Testis (tissue), 3 donors: ENCODE measurements around the gene MRPL45. TPM values are rescaled to one million over a fixed set of nuclear protein-coding genes. Genes with fewer than 3 reads are reported as not detected.

ENCODE experiments used
- DNase-seq: peaks from one replicate; pipeline ENCODE4 v3.0.0-alpha.2; 2019
- H3K27ac ChIP-seq, 2 donors: fragments of 200-600 bp; sonication (generic); one replicate each; pipeline ENCODE4 v1.5.1; 2019
- H3K27me3 ChIP-seq: fragments of 200-600 bp; sonication (generic); one replicate; pipeline ENCODE4 v1.5.1; 2019
- H3K36me3 ChIP-seq: fragments of 200-600 bp; sonication (generic); one replicate; pipeline ENCODE4 v1.5.1; 2017; ENCODE audit warnings: low read depth; ENCODE audit errors: missing control alignments
- H3K4me1 ChIP-seq: fragments of 200-600 bp; sonication (generic); one replicate; pipeline ENCODE4 v1.5.1; 2019
- H3K4me3 ChIP-seq, 2 donors: fragments of 200-600 bp; sonication (generic); one replicate each; pipeline ENCODE4 v1.5.1; 2017 to 2019
- H3K9me3 ChIP-seq: fragments of 200-600 bp; sonication (generic); one replicate; pipeline ENCODE4 v1.5.1; 2017
- POLR2A ChIP-seq: fragments of 450-650 bp; IDR thresholded peaks from one replicate; pipeline ENCODE4 v1.6.1; 2017; ENCODE audit warnings: antibody characterized with exemption, mild to moderate bottlenecking, moderate library complexity
- WGBS, 2 donors: methylation state at CpG; one replicate each; pipeline ENCODE4 v1.1.5; 2018; 5-methylcytosine and 5-hydroxymethylcytosine counted together
- intact Hi-C: fragments of 100-400 bp; cut with DNase I; formaldehyde crosslinking; loops from one replicate; pipeline ENCODE4 v1.15.1; 2023; ENCODE audit warnings: low total_unique reads
- polyA plus RNA-seq: library from polyadenylated mRNA; stranded (reverse); fragments of 350-450 nt; fragmentation: Illumina TruSeq; extraction: RNeasy Lipid Tissue Mini Kit (QIAGEN cat#74804); gene quantifications from one replicate; pipeline ENCODE4 v1.2.3, GENCODE V29; 2014; ENCODE audit warnings: low read depth, low replicate concordance; ENCODE audit not compliant: insufficient read depth
- total RNA-seq, 2 donors: library from RNA; depleted of rRNA; stranded (reverse); fragments of >200 nt; gene quantifications; one replicate each; pipeline ENCODE4 v1.2.3, GENCODE V29; 2016
- TF ChIP-seq, protein P1 (sequence below), 3 experiments: fragments of 450-650 bp in 2 of 3; fragments of 200-600 bp in 1 of 3; sonication (generic) in 1 of 3; IDR thresholded peaks; one replicate each; pipeline ENCODE4 v1.5.1; 2016 to 2019; ENCODE audit warnings: antibody characterized with exemption in 3 of 3, mild to moderate bottlenecking in 2 of 3, moderate library complexity in 1 of 3

Gene MRPL45
- total and polyA plus RNA-seq, 3 donors from 2014 or later, result 13.9 to 26.1 (median 18.5) TPM

DNA sequence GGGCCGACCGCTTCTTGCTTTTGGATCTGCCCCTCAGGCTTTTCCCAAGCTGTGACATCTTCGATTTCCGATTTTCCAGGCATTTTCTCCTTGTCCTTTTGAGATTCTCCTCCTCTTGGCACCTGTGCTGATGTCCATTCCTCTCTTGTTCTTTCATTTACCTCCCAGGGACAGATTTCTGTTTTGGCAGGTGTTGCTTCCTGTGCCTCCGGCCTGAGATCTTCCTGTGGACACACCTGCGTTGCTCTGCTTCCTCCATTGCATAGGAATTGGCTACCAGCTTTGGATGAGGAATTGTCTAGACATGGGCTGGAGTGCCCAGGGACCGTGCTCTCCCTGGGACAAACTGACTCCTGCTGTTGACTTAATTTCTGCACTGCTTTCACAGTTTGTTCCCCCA is 31.7 kb downstream of the MRPL45 start:
- Histone ChIP-seq H3K9me3 (no peaks in the 10 kb centered on the region), H3K4me1 (peaks cover 27% of the 10 kb centered on the region), H3K4me3 (no peak overlapping the region), H3K27me3 (no peaks in the 10 kb centered on the region), H3K27ac (no peak overlapping the region), H3K36me3 (no peaks in the 10 kb centered on the region)
- DNase-seq, result no peak
- 86 to 90% methylated on average over 7 of the region's 7 CpGs for WGBS, 2 donors
- intact Hi-C loops, result no loop called here
- TF ChIP-seq, protein P1, sequence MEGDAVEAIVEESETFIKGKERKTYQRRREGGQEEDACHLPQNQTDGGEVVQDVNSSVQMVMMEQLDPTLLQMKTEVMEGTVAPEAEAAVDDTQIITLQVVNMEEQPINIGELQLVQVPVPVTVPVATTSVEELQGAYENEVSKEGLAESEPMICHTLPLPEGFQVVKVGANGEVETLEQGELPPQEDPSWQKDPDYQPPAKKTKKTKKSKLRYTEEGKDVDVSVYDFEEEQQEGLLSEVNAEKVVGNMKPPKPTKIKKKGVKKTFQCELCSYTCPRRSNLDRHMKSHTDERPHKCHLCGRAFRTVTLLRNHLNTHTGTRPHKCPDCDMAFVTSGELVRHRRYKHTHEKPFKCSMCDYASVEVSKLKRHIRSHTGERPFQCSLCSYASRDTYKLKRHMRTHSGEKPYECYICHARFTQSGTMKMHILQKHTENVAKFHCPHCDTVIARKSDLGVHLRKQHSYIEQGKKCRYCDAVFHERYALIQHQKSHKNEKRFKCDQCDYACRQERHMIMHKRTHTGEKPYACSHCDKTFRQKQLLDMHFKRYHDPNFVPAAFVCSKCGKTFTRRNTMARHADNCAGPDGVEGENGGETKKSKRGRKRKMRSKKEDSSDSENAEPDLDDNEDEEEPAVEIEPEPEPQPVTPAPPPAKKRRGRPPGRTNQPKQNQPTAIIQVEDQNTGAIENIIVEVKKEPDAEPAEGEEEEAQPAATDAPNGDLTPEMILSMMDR (IDR thresholded peaks at IDR 0.05), result no peak
- no peak for TF ChIP-seq POLR2A

DNA sequence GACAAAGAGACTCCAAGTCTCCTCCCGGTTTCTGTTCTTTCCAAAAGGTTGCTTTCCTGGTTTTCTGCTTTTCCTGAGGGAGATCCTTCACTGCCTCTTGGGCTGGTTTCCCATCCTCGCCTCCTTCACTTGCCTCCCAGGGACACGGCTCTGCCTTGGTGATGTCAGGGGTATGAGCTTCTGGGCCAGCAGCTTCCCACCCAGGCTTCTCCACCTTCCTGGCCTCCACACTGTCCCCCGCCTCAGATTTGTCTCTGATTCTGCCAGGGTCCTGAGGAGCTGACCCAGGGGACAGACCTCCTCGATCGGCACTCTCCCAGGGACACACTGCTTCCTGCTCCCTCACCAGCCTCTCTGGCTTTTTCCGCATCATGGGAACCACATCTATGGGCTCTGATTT is 32.3 kb downstream of the MRPL45 start:
- Histone ChIP-seq H3K27ac (no peak overlapping the region), H3K4me3 (no peak overlapping the region), H3K27me3 (no peaks in the 10 kb centered on the region), H3K4me1 (peaks cover 22% of the 10 kb centered on the region), H3K36me3 (no peaks in the 10 kb centered on the region), H3K9me3 (no peaks in the 10 kb centered on the region)
- 85 to 88% methylated on average over 7 of the region's 7 CpGs for WGBS, 2 donors
- no peak for DNase-seq
- TF ChIP-seq POLR2A, result no peak
- TF ChIP-seq, protein P1 (IDR thresholded peaks at IDR 0.05), result no peak
- intact Hi-C loops, result no loop called here

DNA sequence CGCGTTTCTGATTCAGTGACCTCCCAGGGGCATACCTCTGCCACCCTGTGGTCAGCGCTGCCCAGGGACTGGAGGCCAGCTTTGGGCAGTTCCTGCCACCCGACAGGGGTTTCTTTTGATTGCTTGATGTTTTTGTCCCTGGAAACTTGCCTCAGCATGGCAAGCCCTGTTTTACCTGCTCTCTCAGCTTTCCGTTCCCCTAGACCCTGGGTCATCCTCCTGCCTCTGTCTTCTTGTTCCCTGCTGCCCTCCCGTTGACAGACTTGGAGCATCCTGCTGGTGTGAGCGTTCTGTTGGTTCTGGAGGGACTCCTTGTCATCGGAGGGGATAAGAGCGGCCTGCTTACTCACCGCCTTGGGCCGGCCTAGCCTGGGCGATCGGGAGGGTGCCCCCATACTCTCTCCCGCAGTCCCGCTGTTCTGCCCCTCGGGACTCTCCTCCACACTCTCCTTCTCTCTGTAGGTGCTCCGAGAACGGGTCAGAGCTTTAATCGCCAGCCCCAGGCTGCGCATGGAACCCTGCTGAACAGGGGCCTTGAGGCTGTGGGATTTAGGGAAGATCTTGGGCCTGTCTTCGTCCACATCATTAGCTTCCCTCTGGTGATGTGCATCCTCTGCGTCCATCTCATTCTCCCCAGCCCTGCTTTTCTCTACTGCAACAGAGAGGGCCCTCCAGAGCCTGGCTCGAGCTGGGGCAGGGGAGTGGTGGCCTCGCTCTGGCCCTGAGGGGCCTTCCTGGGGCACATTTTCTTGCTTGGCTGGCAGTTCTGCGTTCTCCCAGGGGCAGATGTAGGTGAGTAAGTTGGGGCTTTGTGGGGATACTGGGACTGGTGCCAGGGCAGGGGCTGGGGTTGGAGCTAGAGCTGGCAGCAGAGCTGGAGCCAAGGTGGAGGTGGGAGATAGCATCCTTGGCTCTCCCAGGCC is 33.1 kb downstream of the MRPL45 start:
- Histone ChIP-seq H3K36me3 (no peaks in the 10 kb centered on the region), H3K4me1 (peaks cover 15% of the 10 kb centered on the region), H3K9me3 (no peaks in the 10 kb centered on the region), H3K27me3 (no peaks in the 10 kb centered on the region), H3K27ac (no peak overlapping the region), H3K4me3 (no peak overlapping the region)
- 93 to 95% methylated on average over 25 of the region's 25 CpGs for WGBS, 2 donors
- DNase-seq, result no peak
- TF ChIP-seq POLR2A, result no peak
- TF ChIP-seq, protein P1 (IDR thresholded peaks at IDR 0.05), result no peak
- intact Hi-C loops, result no loop called here

DNA sequence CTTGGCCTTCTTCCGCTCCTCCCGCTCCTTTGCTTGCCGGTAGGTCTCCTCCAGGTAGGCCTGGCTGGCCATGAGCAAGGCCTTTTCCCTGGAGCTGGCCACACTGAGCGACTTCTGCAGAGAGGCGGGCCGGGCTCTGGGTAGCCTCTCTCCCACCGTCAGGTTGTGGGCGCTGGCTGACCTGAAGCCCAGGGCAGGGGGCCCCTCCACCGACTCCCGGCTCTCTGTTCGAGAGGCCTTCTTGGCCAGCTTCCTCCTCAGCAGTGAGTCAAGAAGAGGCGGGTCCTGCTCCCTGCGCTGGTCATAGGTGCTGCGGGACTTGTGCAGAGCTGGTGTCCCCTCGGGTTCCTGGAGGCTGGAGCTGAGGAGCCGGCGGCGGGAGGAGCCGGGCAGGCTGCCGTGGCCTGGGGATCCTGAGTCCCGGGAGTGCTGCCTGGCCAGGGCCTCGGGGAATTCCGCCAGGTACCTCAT is 34.0 kb downstream of the MRPL45 start:
- H3K4me3 ChIP-seq, result no peak overlapping the region
- WGBS, 2 donors, result 92 to 93% methylated on average over 6 to 23 of the region's 23 CpGs
- TF ChIP-seq, protein P1 (IDR thresholded peaks at IDR 0.05), result no peak
- TF ChIP-seq POLR2A, result no peak
- H3K9me3 ChIP-seq, result no peaks in the 10 kb centered on the region
- intact Hi-C loops, result no loop called here
- no peak overlapping the region for H3K27ac ChIP-seq
- H3K27me3 ChIP-seq, result no peaks in the 10 kb centered on the region
- no peaks in the 10 kb centered on the region for H3K36me3 ChIP-seq
- DNase-seq, result no peak
- peaks cover 8% of the 10 kb centered on the region for H3K4me1 ChIP-seq
